GM19351 (cell line): ENCODE measurements around the gene GNGT2.

ENCODE experiments used
- ATAC-seq: cut with Tn5 transposase; IDR thresholded peaks from one replicate; pipeline ENCODE4 v1.9.1; 2021; ENCODE audit warnings: mild to moderate bottlenecking, moderate library complexity; ENCODE audit not compliant: unreplicated experiment

The GNGT2 gene

GRCh38 chr17:49210158-49211029, at the start of gene GNGT2, which contains the start of gene ABI3:
TSS of gene GNGT2 (minus strand) at chr17:49210574. CDS start at chr17:49207422, 3,152 bp downstream.
TSS of gene ABI3 (plus strand) at chr17:49210707. CDS start at chr17:49210725, 18 bp downstream.
- ATAC-seq = peak; percentile 86

GRCh38 chr17:49259663-49260010, 49.3 kb upstream of the GNGT2 start:
- no peak for ATAC-seq

GRCh38 chr17:49258394-49258793, 48.0 kb upstream of the GNGT2 start:
- no peak for ATAC-seq

- ATAC-seq = no peak
Measured at GRCh38 chr17:49255125-49255524, 44.8 kb upstream of the GNGT2 start.

GRCh38 chr17:49254066-49254465, 43.7 kb upstream of the GNGT2 start:
- no peak for ATAC-seq

- no peak for ATAC-seq
Measured at GRCh38 chr17:49252148-49252695, 41.8 kb upstream of the GNGT2 start.

GRCh38 chr17:49249890-49250522, 39.6 kb upstream of the GNGT2 start:
- no peak for ATAC-seq

- no peak for ATAC-seq
Measured at GRCh38 chr17:49249292-49249794, 39.0 kb upstream of the GNGT2 start.

GRCh38 chr17:49247944-49248343, 37.6 kb upstream of the GNGT2 start:
- ATAC-seq = no peak

- ATAC-seq = no peak
Measured at GRCh38 chr17:49244839-49245238, 34.5 kb upstream of the GNGT2 start.

GRCh38 chr17:49242813-49243212, 32.4 kb upstream of the GNGT2 start:
- ATAC-seq = no peak

- no peak for ATAC-seq
Measured at GRCh38 chr17:49241692-49242397, 31.5 kb upstream of the GNGT2 start.

- ATAC-seq = no peak
Measured at GRCh38 chr17:49241040-49241439, 30.7 kb upstream of the GNGT2 start.

- no peak for ATAC-seq
Measured at GRCh38 chr17:49240619-49241018, 30.2 kb upstream of the GNGT2 start.

- ATAC-seq = no peak
Measured at GRCh38 chr17:49239963-49240362, 29.6 kb upstream of the GNGT2 start.

- no peak for ATAC-seq
Measured at GRCh38 chr17:49235896-49236295, 25.5 kb upstream of the GNGT2 start.

- ATAC-seq = no peak
Measured at GRCh38 chr17:49234509-49235080, 24.2 kb upstream of the GNGT2 start.

- no peak for ATAC-seq
Measured at GRCh38 chr17:49231563-49231894, 21.2 kb upstream of the GNGT2 start.

- ATAC-seq = peak; percentile 84
Measured at GRCh38 chr17:49230636-49231562, 20.5 kb upstream of the GNGT2 start, which contains the start of gene PHOSPHO1. TSS of gene PHOSPHO1 (minus strand) at chr17:49230787. CDS start at chr17:49226691, 4,096 bp downstream.
